ENCODE data around the gene IQSEC1. TPM values are rescaled to one million over a fixed set of nuclear protein-coding genes. Genes with fewer than 3 reads are reported as not detected.

Gene IQSEC1
- total and polyA plus RNA-seq, 2 of the 8 experiments (the other 6 are each of a cell fraction or from before 2014, with no cell fraction given) = 6.8 to 28.8 TPM

DNA sequence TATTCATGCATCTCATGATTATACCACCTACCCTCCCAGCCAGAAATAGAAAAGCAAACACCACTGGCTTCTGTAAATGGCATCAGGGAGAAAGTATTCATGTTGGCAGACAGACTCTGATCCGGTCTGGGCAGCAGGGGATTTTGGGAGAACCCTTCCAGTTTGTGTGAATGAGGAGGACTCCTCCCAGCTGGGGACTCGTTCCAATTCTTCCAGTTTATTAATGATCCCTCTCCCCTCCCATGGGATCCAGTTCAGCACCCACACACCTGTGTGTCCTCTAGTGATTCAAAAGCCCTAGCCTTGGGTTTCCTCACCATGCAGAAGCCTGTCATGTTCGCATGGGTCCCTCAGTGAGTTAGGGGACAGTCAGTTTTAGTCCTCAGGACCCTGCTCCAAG lies 110.9 kb downstream of the IQSEC1 start:
- POLR2A ChIA-PET (ENCODE audit: partially characterized antibody) = interaction anchor here (1.6 kb wide), 2 partner anchors 33 to 64 kb away, joined by 3 to 4 read pairs; no protein-coding TSS in a partner anchor
- Histone ChIP-seq H3K4ac (replicated peaks; ENCODE audit: insufficient read length, low read depth, low read length) (no peak overlapping the region), H2BK12ac (ENCODE audit: low read depth, low read length) (no peak overlapping the region), H3K23ac (ENCODE audit: insufficient read length) (no peak overlapping the region), H3K79me2 (ENCODE audit: control insufficient read depth in 1 of 2, insufficient read depth in 2 of 2, low read length in 2 of 2) (peaks cover 0 to 52% of the 10 kb centered on the region in 2 experiments; a peak in 2 of 4 replicates), H3K56ac (replicated peaks; ENCODE audit: insufficient read length, low read depth, low read length) (no peak overlapping the region), H3K36me3 (ENCODE audit: control insufficient read depth in 2 of 4, insufficient read depth in 4 of 4, low read length in 3 of 4) (no peaks in the 10 kb centered on the region), H2BK120ac (replicated peaks; ENCODE audit: low read depth, low read length) (no peak overlapping the region), H3K79me1 (ENCODE audit: low read depth, low read length) (peaks cover 44% of the 10 kb centered on the region), H2BK5ac (ENCODE audit: low read depth, low read length) (no peak overlapping the region), H3K4me2 (ENCODE audit: insufficient read depth in 1 of 2, low read depth in 2 of 2, low read length in 2 of 2) (no peak overlapping the region), H4K8ac (ENCODE audit: extremely low read depth, insufficient read depth, low read length) (no peak overlapping the region), H3K18ac (ENCODE audit: extremely low read depth, low read length) (no peak overlapping the region), H4K20me1 (replicated peaks in 1 of 2; ENCODE audit: control insufficient read depth in 1 of 2, insufficient read depth in 2 of 2, low read length in 2 of 2) (peaks cover 22 to 50% of the 10 kb centered on the region in 2 experiments), H4K91ac (replicated peaks; ENCODE audit: insufficient read length, low read length) (no peak overlapping the region), H4K5ac (ENCODE audit: insufficient read length, low read depth, low read length) (no peak overlapping the region), H3K9me3 (ENCODE audit: insufficient read depth in 2 of 2, low read depth in 1 of 2, low read length in 1 of 2) (no peaks in the 10 kb centered on the region), H3K4me1 (replicated peaks in 1 of 4; ENCODE audit: control insufficient read depth in 3 of 4, insufficient read depth in 4 of 4, low read length in 3 of 4) (peaks cover 0 to 24% (median 12%) of the 10 kb centered on the region in 4 experiments; a peak in 6 of 7 replicates), H3K27me3 (replicated peaks in 1 of 4; ENCODE audit: control insufficient read depth in 3 of 4, extremely low read depth in 1 of 4, insufficient read depth in 3 of 4, low read length in 3 of 4) (peaks cover 0 to 4% (median 0%) of the 10 kb centered on the region in 4 experiments; a peak in 2 of 7 replicates), H3K9ac (replicated peaks in 1 of 4; ENCODE audit: extremely low read depth in 1 of 4, low read depth in 3 of 4, low read length in 3 of 4) (no peak overlapping the region), H3K14ac (ENCODE audit: insufficient read length) (no peak overlapping the region), H2AFZ (ENCODE audit: low read length) (no peak overlapping the region), H2BK15ac (ENCODE audit: low read length) (no peak overlapping the region), H2BK20ac (ENCODE audit: low read length) (no peak overlapping the region), H3K4me3 (ENCODE audit: extremely low read depth in 1 of 4, insufficient read depth in 2 of 4, low read depth in 3 of 4, low read length in 4 of 4) (no peak overlapping the region), H3K27ac (ENCODE audit: low read depth, low read length) (no peak overlapping the region), H2AK5ac (ENCODE audit: low read depth, low read length) (no peak overlapping the region), H3K23me2 (ENCODE audit: low read depth, low read length) (peaks cover 5% of the 10 kb centered on the region)
- CTCF ChIA-PET (ENCODE audit: partially characterized antibody) = interaction anchor here (1.5 to 25.8 kb wide), 4 partner anchors 13 to 64 kb away, joined by 4 to 267 read pairs (median 30); no protein-coding TSS in a partner anchor
- DNase-seq (ENCODE audit: low read depth in 1 of 2, low spot score in 2 of 2) (no peak), FAIRE-seq (no peak)
- WGBS, 2 experiments (ENCODE audit: extremely low coverage in 1 of 2, insufficient coverage in 1 of 2, insufficient read length in 1 of 2, insufficient replicate concordance in 2 of 2, low coverage in 1 of 2, low lambda C conversion rate in 2 of 2, missing lambda C conversion rate in 1 of 2) = 88% methylated on average over 3 of the region's 3 CpGs; no CpG with 5 or more reads in 1 of the 2 experiments
- TF ChIP-seq POU5F1 (IDR thresholded peaks at IDR 0.05; ENCODE audit: low read depth, low read length) (no peak), NANOG (IDR thresholded peaks at IDR 0.05; ENCODE audit: insufficient read depth, low read depth, low read length, poor library complexity, severe bottlenecking) (no peak), SRF (IDR thresholded peaks at IDR 0.05; ENCODE audit: low read depth, low read length) (no peak), BACH1 (IDR thresholded peaks at IDR 0.05; ENCODE audit: low read length) (no peak), CEBPB (IDR thresholded peaks at IDR 0.05; ENCODE audit: low read depth, low read length) (no peak)
